SH-SY5Y (cell line): ENCODE results near the gene GRAMD1B.
A peak's percentile ranks its signal among the peaks of the same experiment; 100 is the strongest.

Source experiments
- GATA2 ChIP-seq: IDR thresholded peaks from 2 replicates; pipeline ENCODE4 v1.6.1; 2011; ENCODE audit warnings: mild to moderate bottlenecking, low read depth, low read length
- GATA3 ChIP-seq: IDR thresholded peaks from 2 replicates; pipeline ENCODE4 v1.6.1; 2011; ENCODE audit warnings: low read depth, mild to moderate bottlenecking, low read length, moderate library complexity

- TF ChIP-seq GATA2 (peak; percentile 88), GATA3 (no peak)
These were observed 199.0 kb downstream of the GRAMD1B start for GRCh38 chr11:123628936-123629683.
